GM19035 (cell line): ENCODE results near the gene KCNAB2.

Source experiments
- ATAC-seq: cut with Tn5 transposase; IDR thresholded peaks from one replicate; pipeline ENCODE4 v1.9.1; 2021; ENCODE audit not compliant: unreplicated experiment

KCNAB2 gene

GRCh38 chr1:6029351-6029750 is 16.3 kb upstream of the KCNAB2 start:
- ATAC-seq = no peak

GRCh38 chr1:6030132-6030531 is 15.6 kb upstream of the KCNAB2 start:
- ATAC-seq = no peak

GRCh38 chr1:6030547-6031261 is 15.0 kb upstream of the KCNAB2 start:
- no peak for ATAC-seq

- no peak for ATAC-seq
These were observed 12.6 kb upstream of the KCNAB2 start for GRCh38 chr1:6033124-6033523.

GRCh38 chr1:6033986-6034749 is 11.5 kb upstream of the KCNAB2 start:
- ATAC-seq = no peak

GRCh38 chr1:6034750-6035096 is 11.0 kb upstream of the KCNAB2 start:
- no peak for ATAC-seq

- ATAC-seq = no peak
These were observed 10.4 kb upstream of the KCNAB2 start for GRCh38 chr1:6035303-6035702.

- ATAC-seq = no peak
These were observed 10.0 kb upstream of the KCNAB2 start for GRCh38 chr1:6035719-6036118.

- ATAC-seq = no peak
These were observed 8.3 kb upstream of the KCNAB2 start for GRCh38 chr1:6037338-6037762.

- ATAC-seq = no peak
These were observed 7.1 kb upstream of the KCNAB2 start for GRCh38 chr1:6038603-6039002.

- ATAC-seq = no peak
These were observed 6.7 kb upstream of the KCNAB2 start for GRCh38 chr1:6039031-6039430.

- no peak for ATAC-seq
These were observed 5.2 kb upstream of the KCNAB2 start for GRCh38 chr1:6040444-6040843.

- ATAC-seq = no peak
These were observed 4.8 kb upstream of the KCNAB2 start for GRCh38 chr1:6040861-6041415.

GRCh38 chr1:6041432-6042062 is 4.1 kb upstream of the KCNAB2 start:
- no peak for ATAC-seq

GRCh38 chr1:6043561-6043960 is 2.1 kb upstream of the KCNAB2 start:
- ATAC-seq = no peak

- no peak for ATAC-seq
These were observed 1.1 kb upstream of the KCNAB2 start for GRCh38 chr1:6044481-6045109.

- no peak for ATAC-seq
These were observed 582 bp upstream of the KCNAB2 start for GRCh38 chr1:6045110-6045502.

- ATAC-seq = no peak
These were observed 591 bp downstream of the KCNAB2 start for GRCh38 chr1:6046279-6046678.

GRCh38 chr1:6048179-6048867 is 2.6 kb downstream of the KCNAB2 start:
- no peak for ATAC-seq

- no peak for ATAC-seq
These were observed 3.7 kb downstream of the KCNAB2 start for GRCh38 chr1:6049419-6049818.

- no peak for ATAC-seq
These were observed 5.7 kb downstream of the KCNAB2 start for GRCh38 chr1:6051423-6051822.
